LNCaP clone FGC (cell line): ENCODE data around the gene CRLF1.
"Not testable (repeated sequence)": the region's sequence is repeated elsewhere in the genome, so short reads cannot be mapped to it uniquely, and the experiment has no call there.

Experiments
- DNase-seq: peaks from one replicate; pipeline ENCODE4 v3.0.0-alpha.2; 2011; ENCODE audit warnings: low read depth
- H3K4me3 ChIP-seq: 2 replicates; pipeline ENCODE4 v1.5.1; 2011; ENCODE audit warnings: mild to moderate bottlenecking, low read depth, low read length, control low read depth
- CTCF ChIP-seq: IDR thresholded peaks from 2 replicates; pipeline ENCODE4 v1.5.1; 2012; ENCODE audit warnings: mild to moderate bottlenecking; ENCODE audit not compliant: control insufficient read depth, insufficient read depth; ENCODE audit errors: extremely low read depth

The CRLF1 gene

GRCh38 chr19:18603255-18603957 lies 3.2 kb downstream of the CRLF1 start:
- DNase-seq, result no peak
- TF ChIP-seq CTCF, result no peak
- no peak overlapping the region for H3K4me3 ChIP-seq

GRCh38 chr19:18601875-18602274 lies 4.7 kb downstream of the CRLF1 start:
- no peak for DNase-seq
- no peak for TF ChIP-seq CTCF
- no peak overlapping the region for H3K4me3 ChIP-seq

- H3K4me3 ChIP-seq, DNase-seq: not testable (repeated sequence)
These were observed 5.8 kb downstream of the CRLF1 start for GRCh38 chr19:18600692-18601397.

- DNase-seq, result no peak
- no peak overlapping the region for H3K4me3 ChIP-seq
- no peak for TF ChIP-seq CTCF
These were observed 7.1 kb downstream of the CRLF1 start for GRCh38 chr19:18599485-18599884.

- DNase-seq, result no peak
These were observed 8.6 kb downstream of the CRLF1 start for GRCh38 chr19:18597809-18598660.

GRCh38 chr19:18596752-18597157 lies 9.8 kb downstream of the CRLF1 start:
- no peak overlapping the region for H3K4me3 ChIP-seq
- DNase-seq, result no peak
- no peak for TF ChIP-seq CTCF

More at GRCh38 chr19:18597809-18598660, 8.6 kb downstream of the CRLF1 start:
- no peak overlapping the region for H3K4me3 ChIP-seq
- TF ChIP-seq CTCF, result no peak

- no peak for DNase-seq
- no peak for TF ChIP-seq CTCF
- H3K4me3 ChIP-seq, result no peak overlapping the region
These were observed 11.1 kb downstream of the CRLF1 start for GRCh38 chr19:18595475-18595874.
